SK-N-SH (cell line): ENCODE measurements around the gene DEFB124. TPM values are rescaled to one million over a fixed set of nuclear protein-coding genes. Genes with fewer than 3 reads are reported as not detected.

Experiments used
- CTCF ChIA-PET: fragments of 300-600, 350-600 bp; formaldehyde crosslinking; extraction: SDS; loops from one replicate; lab custom pipeline; 2021; lab: Yijun Ruan, JAX
- POLR2A ChIA-PET: fragments of 350-600 bp; sonication (Branson Sonifier 250); formaldehyde crosslinking; extraction: SDS; loops from one replicate; lab custom pipeline; 2020; ENCODE audit warnings: antibody characterized with exemption, inconsistent platforms; lab: Yijun Ruan, JAX
- DNase-seq: peaks from one replicate; pipeline ENCODE4 v3.0.0; 2012
- H2AFZ ChIP-seq: fragments of 200-600 bp; sonication (generic); 2 replicates; pipeline ENCODE4 v1.8.1; 2016; ENCODE audit warnings: antibody characterized with exemption, mild to moderate bottlenecking, low read depth
- H3F3A ChIP-seq: fragments of 200-600 bp; sonication (generic); replicated peaks from 2 replicates; pipeline ENCODE3; 2016; ENCODE audit warnings: antibody characterized with exemption, mild to moderate bottlenecking; ENCODE audit not compliant: insufficient read depth
- H3K27ac ChIP-seq, 2 experiments: fragments of 200-500 bp in 1 of 2; fragments of 200-600 bp in 1 of 2; sonication (Bioruptor generic) in 1 of 2; sonication (generic), shearing (Covaris generic) in 1 of 2; 2 replicates each; pipeline versions ENCODE4 v1.5.1 to v1.6.1; 2014 to 2016; ENCODE audit warnings: low read depth in 2 of 2, inconsistent platforms in 1 of 2, low read length in 1 of 2, mild to moderate bottlenecking in 1 of 2, mixed read lengths in 1 of 2
- H3K27me3 ChIP-seq: fragments of 200-600 bp; sonication (generic), shearing (Covaris generic); 2 replicates; pipeline ENCODE4 v1.6.1; 2016; ENCODE audit warnings: mixed run types; ENCODE audit not compliant: insufficient read depth
- H3K36me3 ChIP-seq, 2 experiments: fragments of 200-500 bp in 1 of 2; fragments of 200-600 bp in 1 of 2; sonication (Bioruptor generic) in 1 of 2; sonication (generic) in 1 of 2; replicated peaks in 1 of 2; 2 replicates each; pipeline versions ENCODE3 to v1.5.1; 2014 to 2016; ENCODE audit warnings: low read length in 1 of 2, mild to moderate bottlenecking in 1 of 2; ENCODE audit not compliant: insufficient read depth in 2 of 2, control insufficient read depth in 1 of 2
- H3K4me1 ChIP-seq, 2 experiments: fragments of 200-500 bp in 1 of 2; fragments of 200-600 bp in 1 of 2; sonication (Bioruptor generic) in 1 of 2; sonication (generic), shearing (Covaris generic) in 1 of 2; 2 replicates each; pipeline versions ENCODE4 v1.5.1 to v1.6.1; 2014 to 2016; ENCODE audit warnings: low read depth in 1 of 2, low read length in 1 of 2, mixed run types in 1 of 2; ENCODE audit not compliant: insufficient read depth in 2 of 2, control insufficient read depth in 1 of 2
- H3K4me2 ChIP-seq: fragments of 200-600 bp; sonication (generic), shearing (Covaris generic); 2 replicates; pipeline ENCODE4 v1.6.1; 2017; ENCODE audit warnings: mixed run types
- H3K4me3 ChIP-seq, 2 experiments: fragments of 200-500 bp in 1 of 2; fragments of 200-600 bp in 1 of 2; sonication (Bioruptor generic) in 1 of 2; sonication (generic), shearing (Covaris generic) in 1 of 2; 2 replicates each; pipeline versions ENCODE4 v1.5.1 to v1.8.1; 2014 to 2016; ENCODE audit warnings: low read depth in 2 of 2, inconsistent platforms in 1 of 2, low read length in 1 of 2, mild to moderate bottlenecking in 1 of 2, mixed read lengths in 1 of 2, moderate library complexity in 1 of 2
- H3K79me2 ChIP-seq: fragments of 200-600 bp; sonication (generic); 2 replicates; pipeline ENCODE4 v1.8.1; 2017; ENCODE audit warnings: mild to moderate bottlenecking; ENCODE audit not compliant: insufficient read depth
- H3K9ac ChIP-seq: fragments of 200-600 bp; sonication (generic); 2 replicates; pipeline ENCODE4 v1.6.1; 2017; ENCODE audit warnings: mixed run types
- H3K9me2 ChIP-seq: fragments of 200-600 bp; sonication (generic); 2 replicates; pipeline ENCODE4 v1.6.1; 2017; ENCODE audit warnings: mixed run types
- H3K9me3 ChIP-seq: fragments of 200-600 bp; sonication (generic); 2 replicates; pipeline ENCODE4 v1.6.1; 2017; ENCODE audit warnings: mixed run types, mild to moderate bottlenecking, moderate library complexity
- H4K20me1 ChIP-seq: fragments of 200-600 bp; sonication (generic); 2 replicates; pipeline ENCODE4 v1.6.1; 2017; ENCODE audit warnings: mild to moderate bottlenecking, mixed run types; ENCODE audit not compliant: insufficient read depth
- GATA2 ChIP-seq: sonication (generic); formaldehyde crosslinking; IDR thresholded peaks from 2 replicates; pipeline ENCODE4 v1.5.0; 2020; ENCODE audit warnings: mild to moderate bottlenecking, missing genetic modification reagents
- JUND ChIP-seq: IDR thresholded peaks from 2 replicates; pipeline ENCODE4 v1.4.0; 2012
- MAX ChIP-seq: IDR thresholded peaks from 2 replicates; pipeline ENCODE4 v1.4.0; 2012; ENCODE audit warnings: low read depth
- MEF2A ChIP-seq: IDR thresholded peaks from 2 replicates; pipeline ENCODE4 v1.4.0; 2012; ENCODE audit warnings: low read depth, borderline replicate concordance
- MXI1 ChIP-seq: IDR thresholded peaks from 2 replicates; pipeline ENCODE4 v1.6.1; 2012; ENCODE audit warnings: mild to moderate bottlenecking, low read depth, low read length, improper control_type of control experiment
- NFIC ChIP-seq: IDR thresholded peaks from 2 replicates; pipeline ENCODE4 v1.4.0; 2012; ENCODE audit warnings: borderline replicate concordance
- RFX5 ChIP-seq: IDR thresholded peaks from 2 replicates; pipeline ENCODE4 v1.6.1; 2012; ENCODE audit warnings: mild to moderate bottlenecking, improper control_type of control experiment, low read length
- TAF1 ChIP-seq: IDR thresholded peaks from 2 replicates; pipeline ENCODE4 v1.6.1; 2012; ENCODE audit warnings: low read depth, mild to moderate bottlenecking, low read length, moderate library complexity, borderline replicate concordance
- TCF12 ChIP-seq: IDR thresholded peaks from 2 replicates; pipeline ENCODE4 v1.4.0; 2012
- TEAD4 ChIP-seq: IDR thresholded peaks from 2 replicates; pipeline ENCODE4 v1.4.0; 2012; ENCODE audit warnings: mild to moderate bottlenecking, borderline replicate concordance; ENCODE audit not compliant: insufficient read depth
- WGBS: methylation state at CpG from one replicate; pipeline ENCODE4 v1.1.6; 2017; ENCODE audit warnings: low lambda C conversion rate; 5-methylcytosine and 5-hydroxymethylcytosine counted together
- polyA plus RNA-seq, 3 experiments: library from polyadenylated mRNA; depleted of rRNA; stranded (reverse); fragments of >200 nt; gene quantifications; 2 replicates each; pipeline ENCODE4 v1.2.3, GENCODE V29; 2012
- TF ChIP-seq, protein P1 (sequence below): IDR thresholded peaks from 2 replicates; pipeline ENCODE4 v1.6.1; 2012; ENCODE audit warnings: mild to moderate bottlenecking, low read depth, low read length, moderate library complexity
- TF ChIP-seq, protein P2 (sequence below): fragments of 150-350 bp; IDR thresholded peaks from 2 replicates; pipeline ENCODE4 v1.6.1; 2016; ENCODE audit warnings: mild to moderate bottlenecking, low read depth, low read length
- TF ChIP-seq, protein P3 (sequence below): IDR thresholded peaks from 2 replicates; pipeline ENCODE4 v1.4.0; 2012; ENCODE audit warnings: low read depth, borderline replicate concordance

Gene DEFB124
- polyA plus RNA-seq, 1 of the 3 experiments (the other 2 are of a cell fraction) = 0.26 TPM

DNA sequence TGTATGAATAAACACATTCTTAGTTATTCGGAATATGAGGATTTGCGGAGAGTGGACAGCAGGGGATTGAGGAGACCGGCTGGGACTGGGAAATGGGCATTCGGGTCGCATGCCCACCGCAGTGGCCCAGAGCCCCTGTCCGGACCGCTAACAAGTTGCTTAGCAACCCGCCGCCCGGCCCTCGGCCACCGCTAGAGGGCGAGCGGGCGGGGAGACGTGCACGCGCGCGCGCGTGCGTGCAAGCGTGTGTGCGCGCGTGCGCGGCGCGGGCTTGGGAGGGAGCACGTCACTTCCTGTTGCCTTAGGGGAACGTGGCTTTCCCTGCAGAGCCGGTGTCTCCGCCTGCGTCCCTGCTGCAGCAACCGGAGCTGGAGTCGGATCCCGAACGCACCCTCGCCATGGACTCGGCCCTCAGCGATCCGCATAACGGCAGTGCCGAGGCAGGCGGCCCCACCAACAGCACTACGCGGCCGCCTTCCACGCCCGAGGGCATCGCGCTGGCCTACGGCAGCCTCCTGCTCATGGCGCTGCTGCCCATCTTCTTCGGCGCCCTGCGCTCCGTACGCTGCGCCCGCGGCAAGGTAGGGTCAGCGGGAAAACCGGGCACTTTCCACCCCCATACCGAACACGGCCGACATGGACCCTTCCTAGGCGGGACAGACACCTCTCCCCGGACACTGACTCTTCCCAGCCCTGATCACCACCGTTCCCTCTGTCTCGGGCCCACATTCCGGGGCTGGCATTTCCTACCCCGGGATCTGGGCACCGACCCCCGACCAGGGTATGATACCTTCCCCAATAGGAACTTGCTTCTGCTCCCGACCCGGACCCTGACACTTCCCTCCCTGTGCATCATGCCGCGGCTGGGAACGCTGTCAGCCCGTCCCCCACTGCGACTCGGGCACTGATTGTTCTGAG lies 39.5 kb upstream of the DEFB124 start, which contains the start of gene HM13 (continued):
- TF ChIP-seq, protein P1, sequence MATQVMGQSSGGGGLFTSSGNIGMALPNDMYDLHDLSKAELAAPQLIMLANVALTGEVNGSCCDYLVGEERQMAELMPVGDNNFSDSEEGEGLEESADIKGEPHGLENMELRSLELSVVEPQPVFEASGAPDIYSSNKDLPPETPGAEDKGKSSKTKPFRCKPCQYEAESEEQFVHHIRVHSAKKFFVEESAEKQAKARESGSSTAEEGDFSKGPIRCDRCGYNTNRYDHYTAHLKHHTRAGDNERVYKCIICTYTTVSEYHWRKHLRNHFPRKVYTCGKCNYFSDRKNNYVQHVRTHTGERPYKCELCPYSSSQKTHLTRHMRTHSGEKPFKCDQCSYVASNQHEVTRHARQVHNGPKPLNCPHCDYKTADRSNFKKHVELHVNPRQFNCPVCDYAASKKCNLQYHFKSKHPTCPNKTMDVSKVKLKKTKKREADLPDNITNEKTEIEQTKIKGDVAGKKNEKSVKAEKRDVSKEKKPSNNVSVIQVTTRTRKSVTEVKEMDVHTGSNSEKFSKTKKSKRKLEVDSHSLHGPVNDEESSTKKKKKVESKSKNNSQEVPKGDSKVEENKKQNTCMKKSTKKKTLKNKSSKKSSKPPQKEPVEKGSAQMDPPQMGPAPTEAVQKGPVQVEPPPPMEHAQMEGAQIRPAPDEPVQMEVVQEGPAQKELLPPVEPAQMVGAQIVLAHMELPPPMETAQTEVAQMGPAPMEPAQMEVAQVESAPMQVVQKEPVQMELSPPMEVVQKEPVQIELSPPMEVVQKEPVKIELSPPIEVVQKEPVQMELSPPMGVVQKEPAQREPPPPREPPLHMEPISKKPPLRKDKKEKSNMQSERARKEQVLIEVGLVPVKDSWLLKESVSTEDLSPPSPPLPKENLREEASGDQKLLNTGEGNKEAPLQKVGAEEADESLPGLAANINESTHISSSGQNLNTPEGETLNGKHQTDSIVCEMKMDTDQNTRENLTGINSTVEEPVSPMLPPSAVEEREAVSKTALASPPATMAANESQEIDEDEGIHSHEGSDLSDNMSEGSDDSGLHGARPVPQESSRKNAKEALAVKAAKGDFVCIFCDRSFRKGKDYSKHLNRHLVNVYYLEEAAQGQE = no peak
- TF ChIP-seq MXI1 (peak; percentile 88), TEAD4 (no peak), MAX (peak; percentile 92)

GRCh38 chr20:31508517-31509244 lies 33.8 kb upstream of the DEFB124 start:
- H4K20me1 ChIP-seq = no peaks in the 10 kb centered on the region
- POLR2A ChIA-PET = no interaction called here
- no peak overlapping the region for H3K27ac ChIP-seq
- no peaks in the 10 kb centered on the region for H3K27me3 ChIP-seq
- H3K36me3 ChIP-seq = no peaks in the 10 kb centered on the region
- DNase-seq = no peak
- TF ChIP-seq JUND = no peak
- no peak for TF ChIP-seq MXI1
- no peak for TF ChIP-seq MEF2A
- TF ChIP-seq, protein P2, sequence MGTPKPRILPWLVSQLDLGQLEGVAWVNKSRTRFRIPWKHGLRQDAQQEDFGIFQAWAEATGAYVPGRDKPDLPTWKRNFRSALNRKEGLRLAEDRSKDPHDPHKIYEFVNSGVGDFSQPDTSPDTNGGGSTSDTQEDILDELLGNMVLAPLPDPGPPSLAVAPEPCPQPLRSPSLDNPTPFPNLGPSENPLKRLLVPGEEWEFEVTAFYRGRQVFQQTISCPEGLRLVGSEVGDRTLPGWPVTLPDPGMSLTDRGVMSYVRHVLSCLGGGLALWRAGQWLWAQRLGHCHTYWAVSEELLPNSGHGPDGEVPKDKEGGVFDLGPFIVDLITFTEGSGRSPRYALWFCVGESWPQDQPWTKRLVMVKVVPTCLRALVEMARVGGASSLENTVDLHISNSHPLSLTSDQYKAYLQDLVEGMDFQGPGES = no peak
- no peak for TF ChIP-seq TAF1
- no peak for TF ChIP-seq RFX5
- TF ChIP-seq TCF12 = no peak
- no peak for TF ChIP-seq NFIC
- TF ChIP-seq TEAD4 = no peak
- TF ChIP-seq, protein P3, sequence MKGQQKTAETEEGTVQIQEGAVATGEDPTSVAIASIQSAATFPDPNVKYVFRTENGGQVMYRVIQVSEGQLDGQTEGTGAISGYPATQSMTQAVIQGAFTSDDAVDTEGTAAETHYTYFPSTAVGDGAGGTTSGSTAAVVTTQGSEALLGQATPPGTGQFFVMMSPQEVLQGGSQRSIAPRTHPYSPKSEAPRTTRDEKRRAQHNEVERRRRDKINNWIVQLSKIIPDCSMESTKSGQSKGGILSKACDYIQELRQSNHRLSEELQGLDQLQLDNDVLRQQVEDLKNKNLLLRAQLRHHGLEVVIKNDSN = no peak
- no peak for TF ChIP-seq GATA2 (CRISPR knock-in tag)
- TF ChIP-seq, all 33 proteins: peak for 0
- Histone ChIP-seq H2AFZ (no peak overlapping the region), H3K4me3 (no peak overlapping the region), H3K9me3 (no peaks in the 10 kb centered on the region), H3K9me2 (no peaks in the 10 kb centered on the region), H3K79me2 (no peaks in the 10 kb centered on the region; the same call in 1 of the 2 replicates), H3F3A (peaks cover 7% of the 10 kb centered on the region), H3K4me1 (no peaks in the 10 kb centered on the region), H3K9ac (no peak overlapping the region), H3K4me2 (no peak overlapping the region)
- CTCF ChIA-PET = no interaction called here
- WGBS = 61% methylated on average over 5 of the region's 5 CpGs
